Neural cell (in vitro differentiated cells): ENCODE data around the gene PTGFR. TPM values are rescaled to one million over a fixed set of nuclear protein-coding genes. Genes with fewer than 3 reads are reported as not detected.

Source experiments
- H2AFZ ChIP-seq: fragments of 200-600, 300-800 bp; sonication (generic), shearing (Covaris generic); 2 replicates; pipeline ENCODE4 v1.6.0; 2014; ENCODE audit warnings: low read depth, mild to moderate bottlenecking, antibody characterized with exemption, low read length, moderate library complexity
- H3F3A ChIP-seq: fragments of 200-600 bp; shearing (Covaris generic); 2 replicates; pipeline ENCODE4 v1.6.1; 2016; ENCODE audit warnings: mild to moderate bottlenecking, moderate library complexity, mixed read lengths, antibody characterized with exemption, low read length; ENCODE audit not compliant: insufficient read depth, poor library complexity, severe bottlenecking
- H3K27ac ChIP-seq: fragments of 200-600, 300-800 bp; sonication (generic), shearing (Covaris generic); 2 replicates; pipeline ENCODE4 v1.5.1; 2014; ENCODE audit warnings: mild to moderate bottlenecking, low read length, moderate library complexity
- H3K27me3 ChIP-seq: fragments of 300-800, 200-600 bp; sonication (generic), shearing (Covaris generic); 2 replicates; pipeline ENCODE4 v1.6.0; 2014; ENCODE audit warnings: mild to moderate bottlenecking, low read depth, low read length, moderate library complexity; ENCODE audit not compliant: insufficient read depth
- H3K36me3 ChIP-seq: fragments of 300-800, 200-600 bp; sonication (generic), shearing (Covaris generic); 2 replicates; pipeline ENCODE4 v1.5.1; 2014; ENCODE audit warnings: mild to moderate bottlenecking, antibody characterized with exemption, low read length, moderate library complexity; ENCODE audit not compliant: insufficient read depth
- H3K4me2 ChIP-seq: fragments of 300-800, 200-600 bp; sonication (generic), shearing (Covaris generic); 2 replicates; pipeline ENCODE4 v1.6.0; 2014; ENCODE audit warnings: mild to moderate bottlenecking, low read length
- H3K4me3 ChIP-seq: fragments of 300-800, 200-600 bp; sonication (generic), shearing (Covaris generic); 2 replicates; pipeline ENCODE4 v1.5.1; 2014; ENCODE audit warnings: mild to moderate bottlenecking, low read length, moderate library complexity
- H3K79me2 ChIP-seq: fragments of 200-600 bp; shearing (Covaris generic); replicated peaks from 2 replicates; pipeline ENCODE4 v1.6.0; 2014; ENCODE audit warnings: mild to moderate bottlenecking, low read length, moderate library complexity; ENCODE audit not compliant: insufficient read depth
- H3K9ac ChIP-seq: fragments of 300-800, 200-600 bp; sonication (generic), shearing (Covaris generic); 2 replicates; pipeline ENCODE4 v1.6.1; 2016; ENCODE audit warnings: mild to moderate bottlenecking, low read length, mixed read lengths
- H3K9me2 ChIP-seq: fragments of 200-600 bp; shearing (Covaris generic); 2 replicates; pipeline ENCODE4 v1.6.1; 2016; ENCODE audit warnings: mild to moderate bottlenecking, low read length, mixed read lengths; ENCODE audit not compliant: insufficient read depth
- H3K9me3 ChIP-seq: fragments of 200-600, 300-800 bp; sonication (generic), shearing (Covaris generic); 2 replicates; pipeline ENCODE4 v1.6.1; 2016; ENCODE audit warnings: mild to moderate bottlenecking, mixed run types, low read length, moderate library complexity, mixed read lengths
- H4K20me1 ChIP-seq: fragments of 200-600 bp; shearing (Covaris generic); 2 replicates; pipeline ENCODE4 v1.6.1; 2016; ENCODE audit warnings: mild to moderate bottlenecking, mixed run types; ENCODE audit not compliant: insufficient read depth
- EP300 ChIP-seq: fragments of 450-650 bp; conservative IDR thresholded peaks from 2 replicates; pipeline ENCODE4 v1.6.1; 2014; ENCODE audit warnings: antibody characterized with exemption, mild to moderate bottlenecking, moderate library complexity; ENCODE audit not compliant: poor library complexity, severe bottlenecking
- EZH2 ChIP-seq: fragments of 200-600, 300-800 bp; shearing (Covaris generic), sonication (generic); IDR thresholded peaks from 2 replicates; pipeline ENCODE4 v1.6.1; 2014; ENCODE audit warnings: antibody characterized with exemption, low read length, borderline replicate concordance, mild to moderate bottlenecking; ENCODE audit not compliant: insufficient read depth, poor library complexity, severe bottlenecking
- MXI1 ChIP-seq: fragments of 450-650 bp; conservative IDR thresholded peaks from 2 replicates; pipeline ENCODE4 v1.6.1; 2014; ENCODE audit warnings: antibody characterized with exemption, mild to moderate bottlenecking; ENCODE audit not compliant: poor library complexity, severe bottlenecking
- POLR2AphosphoS5 ChIP-seq: IDR thresholded peaks from 2 replicates; pipeline ENCODE4 v1.6.1; 2012
- RAD21 ChIP-seq: fragments of 450-650 bp; conservative IDR thresholded peaks from 2 replicates; pipeline ENCODE4 v1.6.1; 2014; ENCODE audit warnings: antibody characterized with exemption, mild to moderate bottlenecking, moderate library complexity
- REST ChIP-seq: IDR thresholded peaks from 2 replicates; pipeline ENCODE4 v1.6.1; 2012; ENCODE audit warnings: borderline replicate concordance
- SMC3 ChIP-seq: fragments of 450-650 bp; conservative IDR thresholded peaks from 2 replicates; pipeline ENCODE4 v1.6.1; 2014; ENCODE audit warnings: antibody characterized with exemption, mild to moderate bottlenecking, moderate library complexity; ENCODE audit not compliant: poor library complexity
- TAF1 ChIP-seq: IDR thresholded peaks from 2 replicates; pipeline ENCODE4 v1.6.1; 2012; ENCODE audit warnings: low read depth
- polyA plus RNA-seq: library from polyadenylated mRNA; depleted of rRNA; stranded (reverse); fragments of >200 nt; gene quantifications from 2 replicates; pipeline ENCODE4 v1.2.3, GENCODE V29; 2014
- TF ChIP-seq, protein P1 (sequence below): fragments of 450-650 bp; IDR thresholded peaks from 2 replicates; pipeline ENCODE4 v1.5.1; 2014; ENCODE audit warnings: antibody characterized with exemption, mild to moderate bottlenecking, moderate library complexity; ENCODE audit not compliant: poor library complexity, severe bottlenecking

PTGFR gene
- polyA plus RNA-seq, 1 donor from 2014 or later = 0.54 TPM

DNA sequence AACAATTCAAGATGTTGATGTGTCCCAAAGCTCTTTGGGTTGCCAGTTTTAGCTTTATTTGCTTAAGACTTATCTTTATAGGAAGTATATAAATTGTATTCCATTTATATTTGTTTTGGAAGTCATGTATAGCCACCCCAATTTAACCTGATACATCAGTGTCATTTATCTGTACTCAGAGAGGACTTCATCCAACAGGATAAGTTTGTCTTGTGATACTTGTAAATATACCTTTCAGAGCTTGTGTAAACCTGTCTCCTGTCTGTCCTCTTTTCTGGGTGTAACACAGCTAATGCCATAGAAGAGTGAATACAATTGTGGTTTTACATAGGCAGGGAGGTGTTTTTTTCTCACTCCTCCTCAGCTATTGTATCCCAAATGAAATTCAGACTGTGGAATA is 10.4 kb downstream of the PTGFR start:
- Histone ChIP-seq H3K36me3 (no peaks in the 10 kb centered on the region), H3K27me3 (no peaks in the 10 kb centered on the region), H3K9me3 (no peaks in the 10 kb centered on the region), H2AFZ (no peak overlapping the region), H3F3A (no peaks in the 10 kb centered on the region), H3K4me2 (no peak overlapping the region), H3K4me3 (no peak overlapping the region), H3K79me2 (no peaks in the 10 kb centered on the region), H4K20me1 (no peaks in the 10 kb centered on the region), H3K9me2 (no peaks in the 10 kb centered on the region), H3K9ac (no peak overlapping the region), H3K27ac (no peak overlapping the region)
- TF ChIP-seq SMC3 = no peak

GRCh38 chr1:78511334-78511733 is 20.6 kb downstream of the PTGFR start:
- Histone ChIP-seq H3K36me3 (no peaks in the 10 kb centered on the region), H4K20me1 (no peaks in the 10 kb centered on the region), H3K27ac (no peak overlapping the region), H3K4me2 (no peak overlapping the region), H3K9ac (no peak overlapping the region), H3K4me3 (no peak overlapping the region), H3K27me3 (no peaks in the 10 kb centered on the region), H3K79me2 (no peaks in the 10 kb centered on the region), H3K9me3 (peaks cover 9% of the 10 kb centered on the region), H3K9me2 (no peaks in the 10 kb centered on the region), H2AFZ (no peak overlapping the region), H3F3A (no peaks in the 10 kb centered on the region)
- TF ChIP-seq, protein P1, sequence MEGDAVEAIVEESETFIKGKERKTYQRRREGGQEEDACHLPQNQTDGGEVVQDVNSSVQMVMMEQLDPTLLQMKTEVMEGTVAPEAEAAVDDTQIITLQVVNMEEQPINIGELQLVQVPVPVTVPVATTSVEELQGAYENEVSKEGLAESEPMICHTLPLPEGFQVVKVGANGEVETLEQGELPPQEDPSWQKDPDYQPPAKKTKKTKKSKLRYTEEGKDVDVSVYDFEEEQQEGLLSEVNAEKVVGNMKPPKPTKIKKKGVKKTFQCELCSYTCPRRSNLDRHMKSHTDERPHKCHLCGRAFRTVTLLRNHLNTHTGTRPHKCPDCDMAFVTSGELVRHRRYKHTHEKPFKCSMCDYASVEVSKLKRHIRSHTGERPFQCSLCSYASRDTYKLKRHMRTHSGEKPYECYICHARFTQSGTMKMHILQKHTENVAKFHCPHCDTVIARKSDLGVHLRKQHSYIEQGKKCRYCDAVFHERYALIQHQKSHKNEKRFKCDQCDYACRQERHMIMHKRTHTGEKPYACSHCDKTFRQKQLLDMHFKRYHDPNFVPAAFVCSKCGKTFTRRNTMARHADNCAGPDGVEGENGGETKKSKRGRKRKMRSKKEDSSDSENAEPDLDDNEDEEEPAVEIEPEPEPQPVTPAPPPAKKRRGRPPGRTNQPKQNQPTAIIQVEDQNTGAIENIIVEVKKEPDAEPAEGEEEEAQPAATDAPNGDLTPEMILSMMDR = no peak
- TF ChIP-seq TAF1 (no peak), EZH2 (no peak), RAD21 (no peak), POLR2AphosphoS5 (no peak), REST (no peak), SMC3 (no peak), EP300 (no peak)

GRCh38 chr1:78516716-78517115 is 25.9 kb downstream of the PTGFR start:
- Histone ChIP-seq H3K9me2 (no peaks in the 10 kb centered on the region), H3K27me3 (no peaks in the 10 kb centered on the region), H3K79me2 (no peaks in the 10 kb centered on the region), H3K27ac (no peak overlapping the region), H3F3A (no peaks in the 10 kb centered on the region), H4K20me1 (no peaks in the 10 kb centered on the region), H3K36me3 (no peaks in the 10 kb centered on the region), H3K4me3 (no peak overlapping the region), H3K4me2 (no peak overlapping the region), H3K9me3 (peaks cover under 1% of the 10 kb centered on the region), H2AFZ (no peak overlapping the region), H3K9ac (no peak overlapping the region)
- no peak for TF ChIP-seq RAD21
- TF ChIP-seq TAF1 = no peak
- TF ChIP-seq POLR2AphosphoS5 = no peak
- TF ChIP-seq REST = no peak
- no peak for TF ChIP-seq MXI1
- TF ChIP-seq, protein P1 = no peak
- TF ChIP-seq SMC3 = no peak
- TF ChIP-seq EZH2 = no peak
- no peak for TF ChIP-seq EP300
